Large intestine (tissue), 3 donors: Measurements from ENCODE around the gene MESP1. TPM values are rescaled to one million over a fixed set of nuclear protein-coding genes. Genes with fewer than 3 reads are reported as not detected.

ENCODE experiments used
- DNase-seq, 2 donors: peaks; one replicate each; pipeline versions ENCODE4 v3.0.0 to v3.0.0-alpha.2; 2013
- H3K27ac ChIP-seq: one replicate; pipeline ENCODE4 v1.5.1; 2013; ENCODE audit warnings: low read length
- H3K27me3 ChIP-seq: 2 replicates; pipeline ENCODE4 v1.6.1; 2013; ENCODE audit warnings: low read length; ENCODE audit not compliant: control insufficient read depth, insufficient read depth
- H3K36me3 ChIP-seq: 2 replicates; pipeline ENCODE4 v1.6.1; 2013; ENCODE audit warnings: low read length; ENCODE audit not compliant: control insufficient read depth, insufficient read depth
- H3K4me1 ChIP-seq: one replicate; pipeline ENCODE4 v1.6.1; 2013; ENCODE audit warnings: low read length; ENCODE audit not compliant: control insufficient read depth, insufficient read depth
- H3K4me3 ChIP-seq: one replicate; pipeline ENCODE4 v1.5.1; 2013; ENCODE audit warnings: low read length
- H3K9me3 ChIP-seq: one replicate; pipeline ENCODE4 v1.6.1; 2013; ENCODE audit warnings: mild to moderate bottlenecking, low read depth, low read length, moderate library complexity; ENCODE audit not compliant: control insufficient read depth
- WGBS: methylation state at CpG from one replicate; pipeline ENCODE4 v1.1.5; 2013; ENCODE audit warnings: low lambda C conversion rate; ENCODE audit not compliant: insufficient coverage; 5-methylcytosine and 5-hydroxymethylcytosine counted together
- polyA plus RNA-seq: library from polyadenylated mRNA; unstranded; fragments of 120-200 nt; gene quantifications from one replicate; pipeline ENCODE4 v1.2.1, GENCODE V29; 2013

MESP1 gene
- polyA plus RNA-seq, 1 donor = 1.0 TPM

- peaks cover 23% of the 10 kb centered on the region for H3K4me1 ChIP-seq
- H3K27ac ChIP-seq = no peak overlapping the region
- no peaks in the 10 kb centered on the region for H3K9me3 ChIP-seq
- no CpG with 5 or more reads among the region's 8 CpGs for WGBS
- no peaks in the 10 kb centered on the region for H3K27me3 ChIP-seq
- no peaks in the 10 kb centered on the region for H3K36me3 ChIP-seq
- no peak for DNase-seq
- no peak overlapping the region for H3K4me3 ChIP-seq
These were observed 7.2 kb upstream of the MESP1 start for GRCh38 chr15:89758283-89758682.

- 80% methylated on average over 1 of the region's 7 CpGs for WGBS
- Histone ChIP-seq H3K9me3 (no peaks in the 10 kb centered on the region), H3K4me1 (peaks cover 16% of the 10 kb centered on the region), H3K27me3 (no peaks in the 10 kb centered on the region), H3K27ac (no peak overlapping the region), H3K36me3 (no peaks in the 10 kb centered on the region), H3K4me3 (no peak overlapping the region)
- DNase-seq = no peak
These were observed 5.8 kb upstream of the MESP1 start for GRCh38 chr15:89756897-89757296.

- Histone ChIP-seq H3K9me3 (no peaks in the 10 kb centered on the region), H3K4me1 (peaks cover 4% of the 10 kb centered on the region), H3K27ac (no peak overlapping the region), H3K27me3 (no peaks in the 10 kb centered on the region), H3K36me3 (no peaks in the 10 kb centered on the region), H3K4me3 (no peak overlapping the region)
- no CpG with 5 or more reads among the region's 4 CpGs for WGBS
- no peak for DNase-seq
These were observed 4.7 kb upstream of the MESP1 start for GRCh38 chr15:89755701-89756100.

- Histone ChIP-seq H3K4me3 (no peak overlapping the region), H3K27ac (no peak overlapping the region), H3K9me3 (no peaks in the 10 kb centered on the region), H3K4me1 (peaks cover 6% of the 10 kb centered on the region), H3K36me3 (no peaks in the 10 kb centered on the region), H3K27me3 (peaks cover 7% of the 10 kb centered on the region)
- no peak for DNase-seq
- WGBS = 81% methylated on average over 4 of the region's 8 CpGs
These were observed 3.5 kb upstream of the MESP1 start for GRCh38 chr15:89754361-89755154.

- WGBS = no CpG with 5 or more reads among the region's 7 CpGs
These were observed 2.8 kb upstream of the MESP1 start for GRCh38 chr15:89753855-89754254.

GRCh38 chr15:89751748-89752147, 699 bp upstream of the MESP1 start:
- no peaks in the 10 kb centered on the region for H3K36me3 ChIP-seq
- no peak overlapping the region for H3K27ac ChIP-seq
- H3K4me1 ChIP-seq = peaks cover 6% of the 10 kb centered on the region
- no CpG with 5 or more reads among the region's 5 CpGs for WGBS
- no peaks in the 10 kb centered on the region for H3K9me3 ChIP-seq
- H3K27me3 ChIP-seq = peaks cover 30% of the 10 kb centered on the region
- H3K4me3 ChIP-seq = no peak overlapping the region
- no peak for DNase-seq

More at GRCh38 chr15:89753855-89754254, 2.8 kb upstream of the MESP1 start:
- no peak overlapping the region for H3K27ac ChIP-seq
- no peak overlapping the region for H3K4me3 ChIP-seq
- H3K9me3 ChIP-seq = no peaks in the 10 kb centered on the region
- peaks cover 6% of the 10 kb centered on the region for H3K4me1 ChIP-seq
- DNase-seq = no peak
- H3K27me3 ChIP-seq = peaks cover 14% of the 10 kb centered on the region
- H3K36me3 ChIP-seq = no peaks in the 10 kb centered on the region

GRCh38 chr15:89749951-89750559, 994 bp downstream of the MESP1 start:
- Histone ChIP-seq H3K4me1 (peaks cover 6% of the 10 kb centered on the region), H3K36me3 (no peaks in the 10 kb centered on the region), H3K4me3 (peak overlapping the region; percentile 35), H3K9me3 (peaks cover 6% of the 10 kb centered on the region), H3K27me3 (peaks cover 32% of the 10 kb centered on the region), H3K27ac (no peak overlapping the region)
- WGBS = no CpG with 5 or more reads among the region's 41 CpGs
- DNase-seq = peak in 1 of 2 donors; percentile 39

- Histone ChIP-seq H3K27me3 (peaks cover 32% of the 10 kb centered on the region), H3K4me1 (peaks cover 6% of the 10 kb centered on the region), H3K4me3 (no peak overlapping the region), H3K9me3 (peaks cover 6% of the 10 kb centered on the region), H3K27ac (no peak overlapping the region), H3K36me3 (no peaks in the 10 kb centered on the region)
- no peak for DNase-seq
- WGBS = no CpG with 5 or more reads among the region's 4 CpGs
These were observed 1.5 kb downstream of the MESP1 start for GRCh38 chr15:89749526-89749925.

- no peak overlapping the region for H3K27ac ChIP-seq
- peaks cover 6% of the 10 kb centered on the region for H3K9me3 ChIP-seq
- H3K36me3 ChIP-seq = no peaks in the 10 kb centered on the region
- DNase-seq = no peak
- peaks cover 32% of the 10 kb centered on the region for H3K27me3 ChIP-seq
- peaks cover 6% of the 10 kb centered on the region for H3K4me1 ChIP-seq
- WGBS = no CpG with 5 or more reads among the region's 7 CpGs
- no peak overlapping the region for H3K4me3 ChIP-seq
These were observed 2.0 kb downstream of the MESP1 start for GRCh38 chr15:89749054-89749453.

GRCh38 chr15:89747708-89748682, 3.1 kb downstream of the MESP1 start:
- Histone ChIP-seq H3K9me3 (peaks cover 6% of the 10 kb centered on the region), H3K27me3 (peaks cover 32% of the 10 kb centered on the region), H3K27ac (no peak overlapping the region), H3K36me3 (no peaks in the 10 kb centered on the region), H3K4me3 (no peak overlapping the region), H3K4me1 (peaks cover 6% of the 10 kb centered on the region)
- no peak for DNase-seq
- WGBS = 10% methylated on average over 2 of the region's 28 CpGs
